HCT116 (cell line): ENCODE data around the gene KNDC1. TPM values are rescaled to one million over a fixed set of nuclear protein-coding genes. Genes with fewer than 3 reads are reported as not detected.

Source experiments
- ATAC-seq: fragments of 200-7000 bp; cut with Tn5 transposase; 2 replicates; pipeline ENCODE4 v1.9.1; 2020; ENCODE audit warnings: mild to moderate bottlenecking, moderate library complexity
- BruUV-seq: library from RNA; stranded (reverse); fragments of 400-500 nt; replicated peaks from 2 replicates; lab custom pipeline; 2021; lab: Mats Ljungman, UMichigan
- CTCF ChIA-PET: fragments of 300-600 bp; sonication (Branson Sonifier 250); formaldehyde crosslinking; loops from one replicate; lab custom pipeline; 2021; ENCODE audit warnings: antibody characterized with exemption; lab: Charles Lee
- POLR2A ChIA-PET: fragments of 300-600, 350-600 bp; sonication (Branson Sonifier 250); formaldehyde crosslinking; loops from one replicate; lab custom pipeline; 2021; ENCODE audit warnings: antibody characterized with exemption; lab: Charles Lee
- RAD21 ChIA-PET, 2 experiments: fragments of 300-600 bp; sonication (Branson Sonifier 250); formaldehyde crosslinking; loops; one replicate each; lab custom pipeline; 2023; ENCODE audit warnings: low total read pairs in 2 of 2; ENCODE audit not compliant: uncharacterized antibody in 2 of 2, unreplicated experiment in 2 of 2, low non-redundant PET in 1 of 2; lab: Charles Lee
- DNase-seq: peaks from one replicate; pipeline ENCODE4 v3.0.0-alpha.2; 2010; ENCODE audit warnings: low read depth, low spot score
- H2AFZ ChIP-seq: fragments of 200-600 bp; shearing (Covaris generic), sonication (generic); 2 replicates; pipeline ENCODE4 v1.6.1; 2017; ENCODE audit warnings: low read depth, mixed run types, mixed read lengths, antibody characterized with exemption, low read length; ENCODE audit not compliant: poor library complexity, severe bottlenecking
- H3K27ac ChIP-seq: 2 replicates; pipeline ENCODE4 v1.5.1; 2012; ENCODE audit warnings: low read depth, low read length
- H3K27me3 ChIP-seq: fragments of 200-600 bp; sonication (generic); 2 replicates; pipeline ENCODE4 v1.6.1; 2016; ENCODE audit warnings: mixed run types, low read length, mixed read lengths; ENCODE audit not compliant: insufficient read depth
- H3K36me3 ChIP-seq, 2 experiments: fragments of 200-500 bp in 1 of 2; fragments of 200-600 bp in 1 of 2; sonication (Bioruptor generic) in 1 of 2; sonication (generic) in 1 of 2; 2 replicates each; pipeline versions ENCODE4 v1.5.1 to v1.6.1; 2014 to 2016; ENCODE audit warnings: low read length in 2 of 2, inconsistent platforms in 1 of 2, mixed read lengths in 1 of 2, mixed run types in 1 of 2; ENCODE audit not compliant: insufficient read depth in 2 of 2, control insufficient read depth in 1 of 2
- H3K4me1 ChIP-seq, 2 experiments: fragments of 200-600 bp in 1 of 2; sonication (generic) in 1 of 2; 2 replicates each; pipeline versions ENCODE4 v1.5.1 to v1.6.1; 2012 to 2017; ENCODE audit warnings: low read length in 2 of 2, inconsistent platforms in 1 of 2, mild to moderate bottlenecking in 1 of 2, mixed read lengths in 1 of 2, mixed run types in 1 of 2, moderate library complexity in 1 of 2; ENCODE audit not compliant: insufficient read depth in 2 of 2, control insufficient read depth in 1 of 2
- H3K4me2 ChIP-seq: fragments of 200-600 bp; sonication (generic); 2 replicates; pipeline ENCODE4 v1.6.1; 2017; ENCODE audit warnings: mixed run types, low read length, mixed read lengths
- H3K4me3 ChIP-seq, 2 experiments: fragments of 200-600 bp in 1 of 2; sonication (generic) in 1 of 2; replicated peaks in 1 of 2; 2 replicates each; pipeline ENCODE4 v1.5.1; 2011 to 2016; ENCODE audit warnings: low read length in 2 of 2, control low read depth in 1 of 2, low read depth in 1 of 2, mild to moderate bottlenecking in 1 of 2, mixed read lengths in 1 of 2, mixed run types in 1 of 2
- H3K79me2 ChIP-seq: fragments of 200-600 bp; sonication (generic); 2 replicates; pipeline ENCODE4 v1.6.1; 2017; ENCODE audit warnings: mild to moderate bottlenecking, mixed run types, low read length, moderate library complexity, mixed read lengths; ENCODE audit not compliant: insufficient read depth
- H3K9ac ChIP-seq: fragments of 200-600 bp; sonication (generic); 2 replicates; pipeline ENCODE4 v1.6.1; 2016; ENCODE audit warnings: low read length, mixed read lengths
- H3K9me2 ChIP-seq: fragments of 200-600 bp; sonication (generic), shearing (Covaris generic); 2 replicates; pipeline ENCODE4 v1.6.1; 2017; ENCODE audit warnings: mixed run types, mild to moderate bottlenecking, moderate library complexity; ENCODE audit not compliant: insufficient read depth
- H3K9me3 ChIP-seq, 2 experiments: fragments of 200-500 bp in 1 of 2; fragments of 200-600 bp in 1 of 2; sonication (Bioruptor generic) in 1 of 2; sonication (generic) in 1 of 2; 2 replicates each; pipeline ENCODE4 v1.6.1; 2014 to 2017; ENCODE audit warnings: low read length in 2 of 2, mixed read lengths in 2 of 2, inconsistent platforms in 1 of 2, low read depth in 1 of 2, mild to moderate bottlenecking in 1 of 2, mixed run types in 1 of 2, moderate library complexity in 1 of 2; ENCODE audit not compliant: control insufficient read depth in 1 of 2, insufficient read depth in 1 of 2
- H4K20me1 ChIP-seq: fragments of 200-600 bp; sonication (generic), shearing (Covaris generic); 2 replicates; pipeline ENCODE4 v1.6.1; 2017; ENCODE audit warnings: mixed run types, mild to moderate bottlenecking, moderate library complexity; ENCODE audit not compliant: insufficient read depth
- CEBPB ChIP-seq: IDR thresholded peaks from 2 replicates; pipeline ENCODE4 v1.6.1; 2012; ENCODE audit warnings: low read depth
- EGR1 ChIP-seq: IDR thresholded peaks from 2 replicates; pipeline ENCODE4 v1.6.1; 2012; ENCODE audit warnings: low read depth
- ELF1 ChIP-seq: IDR thresholded peaks from 2 replicates; pipeline ENCODE4 v1.6.1; 2012; ENCODE audit warnings: low read depth, borderline replicate concordance
- EZH2 ChIP-seq: fragments of 200-600 bp; sonication (generic); IDR thresholded peaks from 2 replicates; pipeline ENCODE4 v1.6.1; 2017; ENCODE audit warnings: antibody characterized with exemption, mixed run types
- FOSL1 ChIP-seq: IDR thresholded peaks from 2 replicates; pipeline ENCODE4 v1.6.1; 2012; ENCODE audit warnings: low read depth
- RAD21 ChIP-seq: IDR thresholded peaks from 2 replicates; pipeline ENCODE4 v1.6.1; 2012; ENCODE audit warnings: low read depth, mild to moderate bottlenecking
- SIN3A ChIP-seq: IDR thresholded peaks from 2 replicates; pipeline ENCODE4 v1.6.1; 2012; ENCODE audit warnings: low read depth
- SP1 ChIP-seq: IDR thresholded peaks from 2 replicates; pipeline ENCODE4 v1.6.1; 2012; ENCODE audit warnings: low read depth
- SRF ChIP-seq: IDR thresholded peaks from 2 replicates; pipeline ENCODE4 v1.6.1; 2012; ENCODE audit warnings: low read depth
- intact Hi-C: fragments of 100-400 bp; cut with micrococcal nuclease; formaldehyde crosslinking; loops from 2 replicates; pipeline ENCODE4 v1.10.0; 2022
- total RNA-seq: library from RNA; stranded (reverse); gene quantifications from one replicate; pipeline ENCODE4 v1.2.1, GENCODE V29; 2021; ENCODE audit not compliant: unreplicated experiment
- TF ChIP-seq, protein P1 (sequence below): IDR thresholded peaks from 2 replicates; pipeline ENCODE4 v1.6.1; 2011; ENCODE audit warnings: mild to moderate bottlenecking, low read length, moderate library complexity; ENCODE audit not compliant: insufficient replicate concordance; ENCODE audit errors: extremely low read depth
- TF ChIP-seq, protein P2 (sequence below): IDR thresholded peaks from 2 replicates; pipeline ENCODE4 v1.6.1; 2012
- TF ChIP-seq, protein P3 (sequence below): IDR thresholded peaks from 2 replicates; pipeline ENCODE4 v1.6.1; 2012; ENCODE audit warnings: low read depth

Gene KNDC1
- total RNA-seq, 1 experiment from 2014 or later = 3.6 TPM

DNA sequence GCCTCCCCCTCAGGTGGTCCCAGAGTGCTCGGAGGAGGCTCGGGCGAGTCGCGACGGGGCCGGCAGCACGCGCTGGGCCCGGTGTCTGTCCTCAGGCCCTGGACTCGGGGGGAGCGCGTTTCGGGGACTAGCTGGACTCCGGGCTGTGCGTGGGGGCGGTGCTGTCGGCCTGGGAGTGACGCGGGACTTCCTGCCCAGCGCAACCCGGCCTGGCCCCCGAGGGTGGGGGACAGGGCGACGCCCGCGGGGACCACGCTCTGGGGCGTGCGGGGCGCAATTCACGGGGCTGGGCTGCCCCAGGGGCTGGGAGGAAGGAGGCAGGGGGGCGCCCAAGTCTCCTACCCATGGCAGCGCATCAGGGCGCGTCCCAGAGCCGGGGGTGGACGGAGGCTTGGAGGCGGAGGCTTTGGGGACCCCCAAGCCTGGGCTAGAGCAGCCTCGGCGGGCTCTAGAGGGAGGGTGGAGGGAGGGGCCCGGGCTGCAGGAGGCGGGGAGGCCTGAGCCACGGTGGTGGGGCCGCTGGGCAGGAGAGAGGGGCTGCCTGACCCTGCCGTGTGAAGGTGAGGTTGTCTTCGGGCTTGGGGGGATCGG lies 75.3 kb downstream of the KNDC1 start:
- H3K27ac ChIP-seq = no peak overlapping the region
- H3K27me3 ChIP-seq = no peaks in the 10 kb centered on the region
- DNase-seq = no peak
- no peaks in the 10 kb centered on the region for H3K36me3 ChIP-seq
- TF ChIP-seq EGR1 = no peak
- TF ChIP-seq, protein P1, sequence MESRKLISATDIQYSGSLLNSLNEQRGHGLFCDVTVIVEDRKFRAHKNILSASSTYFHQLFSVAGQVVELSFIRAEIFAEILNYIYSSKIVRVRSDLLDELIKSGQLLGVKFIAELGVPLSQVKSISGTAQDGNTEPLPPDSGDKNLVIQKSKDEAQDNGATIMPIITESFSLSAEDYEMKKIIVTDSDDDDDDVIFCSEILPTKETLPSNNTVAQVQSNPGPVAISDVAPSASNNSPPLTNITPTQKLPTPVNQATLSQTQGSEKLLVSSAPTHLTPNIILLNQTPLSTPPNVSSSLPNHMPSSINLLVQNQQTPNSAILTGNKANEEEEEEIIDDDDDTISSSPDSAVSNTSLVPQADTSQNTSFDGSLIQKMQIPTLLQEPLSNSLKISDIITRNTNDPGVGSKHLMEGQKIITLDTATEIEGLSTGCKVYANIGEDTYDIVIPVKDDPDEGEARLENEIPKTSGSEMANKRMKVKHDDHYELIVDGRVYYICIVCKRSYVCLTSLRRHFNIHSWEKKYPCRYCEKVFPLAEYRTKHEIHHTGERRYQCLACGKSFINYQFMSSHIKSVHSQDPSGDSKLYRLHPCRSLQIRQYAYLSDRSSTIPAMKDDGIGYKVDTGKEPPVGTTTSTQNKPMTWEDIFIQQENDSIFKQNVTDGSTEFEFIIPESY = no peak
- no peak for TF ChIP-seq EZH2
- TF ChIP-seq, protein P2, sequence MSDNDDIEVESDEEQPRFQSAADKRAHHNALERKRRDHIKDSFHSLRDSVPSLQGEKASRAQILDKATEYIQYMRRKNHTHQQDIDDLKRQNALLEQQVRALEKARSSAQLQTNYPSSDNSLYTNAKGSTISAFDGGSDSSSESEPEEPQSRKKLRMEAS = no peak
- TF ChIP-seq ELF1 = no peak
- no peak for TF ChIP-seq CEBPB
- no peak for TF ChIP-seq SRF
- no peak for TF ChIP-seq SP1
- TF ChIP-seq, protein P3, sequence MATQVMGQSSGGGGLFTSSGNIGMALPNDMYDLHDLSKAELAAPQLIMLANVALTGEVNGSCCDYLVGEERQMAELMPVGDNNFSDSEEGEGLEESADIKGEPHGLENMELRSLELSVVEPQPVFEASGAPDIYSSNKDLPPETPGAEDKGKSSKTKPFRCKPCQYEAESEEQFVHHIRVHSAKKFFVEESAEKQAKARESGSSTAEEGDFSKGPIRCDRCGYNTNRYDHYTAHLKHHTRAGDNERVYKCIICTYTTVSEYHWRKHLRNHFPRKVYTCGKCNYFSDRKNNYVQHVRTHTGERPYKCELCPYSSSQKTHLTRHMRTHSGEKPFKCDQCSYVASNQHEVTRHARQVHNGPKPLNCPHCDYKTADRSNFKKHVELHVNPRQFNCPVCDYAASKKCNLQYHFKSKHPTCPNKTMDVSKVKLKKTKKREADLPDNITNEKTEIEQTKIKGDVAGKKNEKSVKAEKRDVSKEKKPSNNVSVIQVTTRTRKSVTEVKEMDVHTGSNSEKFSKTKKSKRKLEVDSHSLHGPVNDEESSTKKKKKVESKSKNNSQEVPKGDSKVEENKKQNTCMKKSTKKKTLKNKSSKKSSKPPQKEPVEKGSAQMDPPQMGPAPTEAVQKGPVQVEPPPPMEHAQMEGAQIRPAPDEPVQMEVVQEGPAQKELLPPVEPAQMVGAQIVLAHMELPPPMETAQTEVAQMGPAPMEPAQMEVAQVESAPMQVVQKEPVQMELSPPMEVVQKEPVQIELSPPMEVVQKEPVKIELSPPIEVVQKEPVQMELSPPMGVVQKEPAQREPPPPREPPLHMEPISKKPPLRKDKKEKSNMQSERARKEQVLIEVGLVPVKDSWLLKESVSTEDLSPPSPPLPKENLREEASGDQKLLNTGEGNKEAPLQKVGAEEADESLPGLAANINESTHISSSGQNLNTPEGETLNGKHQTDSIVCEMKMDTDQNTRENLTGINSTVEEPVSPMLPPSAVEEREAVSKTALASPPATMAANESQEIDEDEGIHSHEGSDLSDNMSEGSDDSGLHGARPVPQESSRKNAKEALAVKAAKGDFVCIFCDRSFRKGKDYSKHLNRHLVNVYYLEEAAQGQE = no peak
- TF ChIP-seq FOSL1 = no peak
- TF ChIP-seq RAD21 = no peak
- no peak for TF ChIP-seq SIN3A
- ChIA-PET RAD21 (no interaction called here), CTCF (no interaction called here), POLR2A (no interaction called here)
- no peak overlapping the region for H3K4me2 ChIP-seq
- intact Hi-C loops = no loop called here
- no peaks in the 10 kb centered on the region for H3K79me2 ChIP-seq
- H3K9ac ChIP-seq = no peak overlapping the region
- BruUV-seq = no TSS peak
- H3K9me2 ChIP-seq = no peaks in the 10 kb centered on the region
- H4K20me1 ChIP-seq = no peaks in the 10 kb centered on the region
- H2AFZ ChIP-seq = no peak overlapping the region
- ATAC-seq = no peak
- H3K9me3 ChIP-seq = no peaks in the 10 kb centered on the region
- no peaks in the 10 kb centered on the region for H3K4me1 ChIP-seq
- H3K4me3 ChIP-seq = no peak overlapping the region
